Hepatocyte (in vitro differentiated cells): ENCODE data around the gene FLAD1.

Experiments
- EZH2 ChIP-seq: fragments of 200-600 bp; sonication (generic); IDR thresholded peaks from 2 replicates; pipeline ENCODE4 v1.6.1; 2016; ENCODE audit warnings: antibody characterized with exemption, mild to moderate bottlenecking, borderline replicate concordance
- EZH2phosphoT487 ChIP-seq: fragments of 200-600 bp; sonication (generic); IDR thresholded peaks from one replicate; pipeline ENCODE4 v1.6.1; 2018; ENCODE audit warnings: antibody characterized with exemption, mild to moderate bottlenecking, low read depth, moderate library complexity; ENCODE audit not compliant: unreplicated experiment, severe bottlenecking
- TF ChIP-seq, protein P1 (sequence below): fragments of 200-600 bp; sonication (generic); IDR thresholded peaks from 2 replicates; pipeline ENCODE4 v1.5.1; 2016; ENCODE audit warnings: antibody characterized with exemption, mild to moderate bottlenecking; ENCODE audit not compliant: poor library complexity

DNA sequence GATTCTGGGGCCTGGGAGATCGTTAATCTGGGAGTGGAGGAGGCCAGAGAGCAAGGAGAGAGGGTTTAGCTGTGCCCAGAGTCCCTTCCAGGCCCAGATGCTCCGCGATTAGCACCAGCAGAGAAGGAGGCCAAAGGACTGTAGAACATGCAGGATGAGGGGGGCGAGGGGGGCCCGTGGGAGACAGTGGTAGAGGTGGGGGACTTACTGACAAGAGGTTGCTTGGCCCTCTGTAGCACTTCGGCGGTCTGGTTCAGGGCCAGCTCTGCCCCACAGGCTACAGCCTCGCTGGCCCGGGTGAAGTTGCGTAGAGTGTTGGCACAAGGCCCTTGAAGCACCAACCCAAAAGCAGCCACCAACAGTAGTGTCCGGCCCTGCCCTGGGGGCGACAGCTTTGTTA, 49.7 kb downstream of the FLAD1 start:
- TF ChIP-seq, protein P1, sequence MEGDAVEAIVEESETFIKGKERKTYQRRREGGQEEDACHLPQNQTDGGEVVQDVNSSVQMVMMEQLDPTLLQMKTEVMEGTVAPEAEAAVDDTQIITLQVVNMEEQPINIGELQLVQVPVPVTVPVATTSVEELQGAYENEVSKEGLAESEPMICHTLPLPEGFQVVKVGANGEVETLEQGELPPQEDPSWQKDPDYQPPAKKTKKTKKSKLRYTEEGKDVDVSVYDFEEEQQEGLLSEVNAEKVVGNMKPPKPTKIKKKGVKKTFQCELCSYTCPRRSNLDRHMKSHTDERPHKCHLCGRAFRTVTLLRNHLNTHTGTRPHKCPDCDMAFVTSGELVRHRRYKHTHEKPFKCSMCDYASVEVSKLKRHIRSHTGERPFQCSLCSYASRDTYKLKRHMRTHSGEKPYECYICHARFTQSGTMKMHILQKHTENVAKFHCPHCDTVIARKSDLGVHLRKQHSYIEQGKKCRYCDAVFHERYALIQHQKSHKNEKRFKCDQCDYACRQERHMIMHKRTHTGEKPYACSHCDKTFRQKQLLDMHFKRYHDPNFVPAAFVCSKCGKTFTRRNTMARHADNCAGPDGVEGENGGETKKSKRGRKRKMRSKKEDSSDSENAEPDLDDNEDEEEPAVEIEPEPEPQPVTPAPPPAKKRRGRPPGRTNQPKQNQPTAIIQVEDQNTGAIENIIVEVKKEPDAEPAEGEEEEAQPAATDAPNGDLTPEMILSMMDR, result no peak
- TF ChIP-seq EZH2, result no peak
- TF ChIP-seq EZH2phosphoT487, result no peak
